Stimulated activated CD4-positive, alpha-beta T cell treated with anti-CD3 and anti-CD28 coated beads, Interleukin-4, amount 100 ng/mL, for 24 hours (primary cell): ENCODE measurements around the gene CRB1.

Source experiments
- DNase-seq: peaks from one replicate; pipeline ENCODE4 v3.0.0-alpha.2; 2020

CRB1 gene

GRCh38 chr1:197351821-197352440 is 83.9 kb downstream of the CRB1 start:
- no peak for DNase-seq

GRCh38 chr1:197355248-197355995 is 87.4 kb downstream of the CRB1 start:
- DNase-seq = no peak

GRCh38 chr1:197356723-197357533 is 88.9 kb downstream of the CRB1 start:
- peak; percentile 5 for DNase-seq

- DNase-seq = no peak
Observed at GRCh38 chr1:197358959-197359358, 90.9 kb downstream of the CRB1 start.

GRCh38 chr1:197360068-197360467 is 92.0 kb downstream of the CRB1 start:
- no peak for DNase-seq

GRCh38 chr1:197362871-197363270 is 94.8 kb downstream of the CRB1 start:
- no peak for DNase-seq

- no peak for DNase-seq
Observed at GRCh38 chr1:197363855-197364254, 95.8 kb downstream of the CRB1 start.

GRCh38 chr1:197366996-197367395 is 98.9 kb downstream of the CRB1 start:
- DNase-seq = no peak

- DNase-seq = no peak
Observed at GRCh38 chr1:197367627-197368026, 99.6 kb downstream of the CRB1 start.

- no peak for DNase-seq
Observed at GRCh38 chr1:197374428-197374827, 106.4 kb downstream of the CRB1 start.

- DNase-seq = no peak
Observed at GRCh38 chr1:197384471-197384870, 116.4 kb downstream of the CRB1 start.

- DNase-seq = no peak
Observed at GRCh38 chr1:197388801-197389200, 120.7 kb downstream of the CRB1 start.

GRCh38 chr1:197390856-197391255 is 122.8 kb downstream of the CRB1 start:
- DNase-seq = no peak

- no peak for DNase-seq
Observed at GRCh38 chr1:197391303-197392226, 123.5 kb downstream of the CRB1 start.

GRCh38 chr1:197392541-197392940 is 124.5 kb downstream of the CRB1 start:
- DNase-seq = no peak

- DNase-seq = no peak
Observed at GRCh38 chr1:197393105-197393504, 125.1 kb downstream of the CRB1 start.

- DNase-seq = no peak
Observed at GRCh38 chr1:197393772-197394171, 125.7 kb downstream of the CRB1 start.

GRCh38 chr1:197394831-197395608 is 127.0 kb downstream of the CRB1 start:
- DNase-seq = no peak

GRCh38 chr1:197397895-197398294 is 129.8 kb downstream of the CRB1 start:
- DNase-seq = no peak

- peak; percentile 18 for DNase-seq
Observed at GRCh38 chr1:197399755-197400521, 131.9 kb downstream of the CRB1 start.

GRCh38 chr1:197400522-197400902 is 132.5 kb downstream of the CRB1 start:
- no peak for DNase-seq
